Fibroblast of mammary gland (primary cell): ENCODE data around the gene LYSET.
A peak's percentile ranks its signal among the peaks of the same experiment; 100 is the strongest.
"Not testable (repeated sequence)": the region's sequence is repeated elsewhere in the genome, so short reads cannot be mapped to it uniquely, and the experiment has no call there.

ENCODE experiments used
- DNase-seq: peaks from one replicate; pipeline ENCODE4 v3.0.0-alpha.2; 2010; ENCODE audit warnings: low read depth
- H3K4me3 ChIP-seq: 2 replicates; pipeline ENCODE4 v1.5.1; 2011; ENCODE audit warnings: low read depth, mild to moderate bottlenecking, low read length, moderate library complexity; ENCODE audit not compliant: control insufficient read depth
- TF ChIP-seq, protein P1 (sequence below): conservative IDR thresholded peaks from 2 replicates; pipeline ENCODE4 v1.5.1; 2011; ENCODE audit warnings: low read depth, low read length, inconsistent platforms; ENCODE audit not compliant: control insufficient read depth, insufficient read depth

Gene LYSET, protein sequence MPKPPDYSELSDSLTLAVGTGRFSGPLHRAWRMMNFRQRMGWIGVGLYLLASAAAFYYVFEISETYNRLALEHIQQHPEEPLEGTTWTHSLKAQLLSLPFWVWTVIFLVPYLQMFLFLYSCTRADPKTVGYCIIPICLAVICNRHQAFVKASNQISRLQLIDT

DNA sequence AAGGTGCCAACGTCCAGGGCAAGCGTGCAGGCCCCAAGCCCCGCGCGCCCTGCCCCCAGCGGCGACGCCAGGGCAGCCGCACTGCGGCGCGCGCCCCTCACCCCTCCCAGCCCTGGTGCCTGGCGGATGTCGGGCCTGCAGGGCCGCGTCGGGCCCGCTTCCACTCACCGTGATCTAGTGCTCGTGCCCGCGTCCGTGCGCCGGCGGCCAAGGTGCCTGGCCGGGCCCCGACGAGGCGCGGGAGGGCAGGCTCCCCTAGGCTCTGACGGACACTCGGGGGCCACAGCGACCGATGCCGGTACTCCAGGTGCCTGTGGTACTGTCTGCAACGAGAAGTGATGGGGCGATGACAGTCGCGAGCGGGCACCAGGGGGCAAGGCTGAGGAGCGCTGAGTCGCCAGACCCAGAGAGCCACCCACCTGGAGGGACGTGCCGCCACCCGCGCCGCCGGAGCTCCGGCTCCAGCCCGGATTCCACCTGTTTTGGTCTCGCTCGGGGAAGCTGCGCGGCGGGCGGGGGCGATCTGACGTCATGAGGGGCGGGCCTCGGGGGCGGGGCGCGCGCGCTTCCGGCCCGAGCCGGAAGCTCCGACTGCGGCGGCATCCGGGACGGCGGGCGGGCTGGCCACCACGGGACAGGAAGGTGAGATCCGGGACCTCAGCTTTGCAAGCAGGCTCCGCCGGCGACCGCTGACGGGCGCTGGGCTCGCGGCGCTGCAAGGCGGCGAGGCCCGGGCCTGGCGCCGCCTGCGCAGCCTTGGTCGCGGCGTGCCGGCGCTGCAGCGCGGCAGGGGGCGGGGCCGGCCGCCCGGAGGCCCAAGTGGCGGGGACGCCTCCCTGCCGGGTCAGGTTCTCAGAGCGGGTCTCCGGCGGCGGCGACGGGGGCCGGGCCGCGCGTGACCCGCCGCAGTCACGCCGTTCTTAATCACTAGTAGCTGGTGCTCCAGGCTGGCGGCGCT, at the start of gene LYSET, which contains the start of gene MOAP1:
Gene LYSET (plus strand): TSS at position 927 of the 958 bp plus-strand sequence. CDS start 89 bp downstream, outside the sequence.
Gene MOAP1 (minus strand): TSS at position 507 of the 958 bp plus-strand sequence. CDS start 655 bp downstream, outside the sequence.
- peak within 1 kb of the TSS; percentile 87 for H3K4me3 ChIP-seq
- peak; percentile 65 for DNase-seq
- TF ChIP-seq, protein P1, sequence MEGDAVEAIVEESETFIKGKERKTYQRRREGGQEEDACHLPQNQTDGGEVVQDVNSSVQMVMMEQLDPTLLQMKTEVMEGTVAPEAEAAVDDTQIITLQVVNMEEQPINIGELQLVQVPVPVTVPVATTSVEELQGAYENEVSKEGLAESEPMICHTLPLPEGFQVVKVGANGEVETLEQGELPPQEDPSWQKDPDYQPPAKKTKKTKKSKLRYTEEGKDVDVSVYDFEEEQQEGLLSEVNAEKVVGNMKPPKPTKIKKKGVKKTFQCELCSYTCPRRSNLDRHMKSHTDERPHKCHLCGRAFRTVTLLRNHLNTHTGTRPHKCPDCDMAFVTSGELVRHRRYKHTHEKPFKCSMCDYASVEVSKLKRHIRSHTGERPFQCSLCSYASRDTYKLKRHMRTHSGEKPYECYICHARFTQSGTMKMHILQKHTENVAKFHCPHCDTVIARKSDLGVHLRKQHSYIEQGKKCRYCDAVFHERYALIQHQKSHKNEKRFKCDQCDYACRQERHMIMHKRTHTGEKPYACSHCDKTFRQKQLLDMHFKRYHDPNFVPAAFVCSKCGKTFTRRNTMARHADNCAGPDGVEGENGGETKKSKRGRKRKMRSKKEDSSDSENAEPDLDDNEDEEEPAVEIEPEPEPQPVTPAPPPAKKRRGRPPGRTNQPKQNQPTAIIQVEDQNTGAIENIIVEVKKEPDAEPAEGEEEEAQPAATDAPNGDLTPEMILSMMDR, result no peak

DNA sequence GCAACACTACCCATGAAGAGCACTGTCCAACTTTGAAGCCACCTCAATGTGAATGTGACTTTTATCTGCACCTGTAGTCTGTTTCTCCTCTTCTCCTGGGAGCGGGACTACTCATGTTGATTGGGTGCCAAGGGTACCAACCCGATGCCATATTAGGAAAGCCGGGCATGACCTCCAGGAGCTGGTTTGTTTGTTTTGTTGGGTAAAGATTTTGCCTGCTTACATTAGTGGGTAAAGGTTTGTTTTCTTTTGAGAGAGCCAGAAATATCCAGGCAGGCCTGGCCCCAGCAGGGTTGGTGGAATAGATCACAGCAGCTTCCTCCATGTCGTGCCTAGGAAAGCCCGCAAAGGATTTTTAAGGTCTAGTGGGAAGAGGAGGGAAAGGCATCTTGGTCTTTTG, 49.7 kb upstream of the LYSET start:
- no peak overlapping the region for H3K4me3 ChIP-seq
- TF ChIP-seq, protein P1, result no peak
- DNase-seq, result no peak

DNA sequence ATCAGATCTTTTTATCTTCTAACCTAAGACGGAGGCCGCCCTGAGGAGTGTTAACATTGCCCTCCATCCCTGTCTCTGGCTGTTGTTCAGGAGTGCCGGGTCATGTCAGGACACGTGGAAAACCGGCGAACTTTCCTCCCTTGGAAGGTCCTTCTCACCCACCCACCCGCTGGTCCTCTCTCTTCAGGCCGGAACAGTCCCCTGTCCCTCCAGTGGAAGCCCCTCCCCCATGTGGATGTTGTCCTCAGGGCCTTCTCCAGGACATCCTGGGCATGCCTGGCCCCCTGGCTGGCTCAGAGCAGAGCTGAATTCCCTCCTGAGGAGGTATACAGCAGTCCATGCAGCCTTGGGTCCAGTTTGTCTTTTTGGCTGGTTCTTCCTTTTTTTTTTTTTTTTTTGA, 49.1 kb upstream of the LYSET start:
- H3K4me3 ChIP-seq, result no peak overlapping the region
- TF ChIP-seq, protein P1, result no peak
- no peak for DNase-seq

DNA sequence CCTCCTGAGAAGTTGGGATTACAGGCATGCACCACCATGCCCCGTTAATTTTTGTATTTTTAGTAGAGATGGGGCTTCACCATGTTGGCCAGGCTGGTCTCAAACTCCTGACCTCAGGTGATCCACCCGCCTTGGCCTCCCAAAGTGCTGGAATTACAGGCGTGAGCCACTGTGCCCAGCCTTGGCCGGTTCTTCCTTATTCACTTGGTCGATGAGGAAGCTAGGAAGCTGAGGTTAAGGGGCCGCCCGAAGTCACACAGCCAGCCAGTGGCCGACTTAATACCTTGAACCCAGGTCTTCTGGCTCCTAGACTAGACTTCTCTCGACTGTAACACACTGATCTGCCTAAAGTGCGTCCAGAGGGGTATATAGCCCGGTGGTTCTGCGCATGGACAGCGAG, 48.6 kb upstream of the LYSET start:
- DNase-seq, H3K4me3 ChIP-seq: not testable (repeated sequence)

DNA sequence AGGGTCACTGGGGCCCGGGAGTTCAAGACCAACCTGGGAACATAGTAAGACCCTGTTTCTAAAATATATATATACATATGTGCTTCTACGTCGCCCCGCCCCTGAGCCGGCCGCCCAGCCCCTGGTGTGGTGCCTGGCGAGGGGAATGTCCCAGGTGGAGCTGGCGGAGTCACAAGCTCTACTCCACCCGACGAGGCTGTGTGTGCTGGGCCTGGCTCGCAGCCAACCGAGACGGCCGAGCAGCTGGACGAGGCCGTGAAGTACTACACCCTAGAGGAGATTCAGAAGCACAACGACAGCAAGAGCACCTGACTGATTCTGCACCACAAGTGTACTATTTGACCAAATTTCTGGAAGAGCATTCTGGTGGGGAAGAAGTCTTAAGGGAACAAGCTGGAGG, 47.3 kb upstream of the LYSET start:
- TF ChIP-seq, protein P1, result no peak
- no peak overlapping the region for H3K4me3 ChIP-seq
- no peak for DNase-seq

DNA sequence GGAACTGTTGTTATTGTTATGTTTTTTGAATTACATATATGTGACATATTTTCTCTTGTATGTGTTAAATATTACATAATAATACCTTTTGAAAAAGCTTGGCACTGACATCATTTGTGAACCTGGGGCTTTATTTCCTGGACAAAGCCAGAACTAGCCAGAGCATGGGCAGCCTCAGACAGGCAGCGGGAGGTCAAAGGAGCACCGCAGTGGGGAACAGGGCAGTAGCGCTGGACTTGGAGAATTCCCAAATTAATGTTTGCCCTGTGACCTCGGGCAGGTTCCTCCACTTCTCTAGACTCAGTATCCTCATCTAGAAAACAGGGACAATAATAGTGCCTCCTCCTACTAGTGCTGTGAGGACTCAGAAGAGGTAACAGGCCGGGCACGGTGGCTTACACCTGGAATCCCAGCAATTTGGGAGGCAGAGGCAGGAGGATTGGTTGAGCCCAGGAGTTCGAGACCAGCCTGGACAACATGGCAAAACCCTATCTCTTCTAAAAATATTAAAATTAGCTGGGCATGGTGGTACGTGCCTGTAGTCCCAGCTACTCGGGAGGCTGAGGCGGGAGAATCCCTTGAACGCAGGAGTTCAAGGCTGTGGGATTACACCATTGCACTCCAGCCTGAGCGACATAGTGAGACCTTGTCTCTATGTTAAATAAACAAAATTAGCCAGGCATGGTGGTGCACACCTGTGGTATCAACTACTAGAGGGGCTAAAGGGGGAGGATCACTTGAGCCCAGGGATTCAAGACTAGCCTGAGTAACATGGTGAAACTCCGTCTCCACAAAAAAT, 42.1 kb upstream of the LYSET start:
- DNase-seq, result no peak
- TF ChIP-seq, protein P1, result no peak
- H3K4me3 ChIP-seq, result no peak overlapping the region

DNA sequence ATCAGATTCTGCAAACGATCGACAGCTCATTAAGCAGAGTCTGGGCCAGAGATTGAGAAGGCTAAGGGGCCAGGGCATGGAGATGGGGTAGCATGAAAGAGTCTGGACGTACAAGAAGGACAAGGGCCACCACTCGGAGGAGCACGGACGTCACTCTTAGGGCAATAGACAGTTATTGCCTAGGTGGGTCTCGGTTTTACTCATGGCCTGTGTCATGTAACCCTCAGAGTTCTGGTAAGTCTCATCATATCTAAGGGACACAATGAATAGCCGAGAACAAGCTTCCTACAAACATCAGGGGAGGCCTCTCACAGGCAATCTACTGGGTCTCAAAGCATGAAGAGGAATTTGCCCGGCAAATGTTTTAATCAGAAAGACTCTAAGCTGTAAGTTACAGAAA, 39.0 kb upstream of the LYSET start:
- TF ChIP-seq, protein P1, result no peak
- no peak overlapping the region for H3K4me3 ChIP-seq
- no peak for DNase-seq
